VCaP (cell line): ENCODE data around the gene ZBTB16.

ENCODE experiments used
- H3K27ac ChIP-seq: fragments of 450-650 bp; 2 replicates; pipeline ENCODE4 v1.5.1; 2017
- TF ChIP-seq, protein P1 (sequence below): fragments of 450-650 bp; conservative IDR thresholded peaks from 2 replicates; pipeline ENCODE4 v1.5.1; 2017; ENCODE audit warnings: mild to moderate bottlenecking, moderate library complexity

Gene ZBTB16

DNA sequence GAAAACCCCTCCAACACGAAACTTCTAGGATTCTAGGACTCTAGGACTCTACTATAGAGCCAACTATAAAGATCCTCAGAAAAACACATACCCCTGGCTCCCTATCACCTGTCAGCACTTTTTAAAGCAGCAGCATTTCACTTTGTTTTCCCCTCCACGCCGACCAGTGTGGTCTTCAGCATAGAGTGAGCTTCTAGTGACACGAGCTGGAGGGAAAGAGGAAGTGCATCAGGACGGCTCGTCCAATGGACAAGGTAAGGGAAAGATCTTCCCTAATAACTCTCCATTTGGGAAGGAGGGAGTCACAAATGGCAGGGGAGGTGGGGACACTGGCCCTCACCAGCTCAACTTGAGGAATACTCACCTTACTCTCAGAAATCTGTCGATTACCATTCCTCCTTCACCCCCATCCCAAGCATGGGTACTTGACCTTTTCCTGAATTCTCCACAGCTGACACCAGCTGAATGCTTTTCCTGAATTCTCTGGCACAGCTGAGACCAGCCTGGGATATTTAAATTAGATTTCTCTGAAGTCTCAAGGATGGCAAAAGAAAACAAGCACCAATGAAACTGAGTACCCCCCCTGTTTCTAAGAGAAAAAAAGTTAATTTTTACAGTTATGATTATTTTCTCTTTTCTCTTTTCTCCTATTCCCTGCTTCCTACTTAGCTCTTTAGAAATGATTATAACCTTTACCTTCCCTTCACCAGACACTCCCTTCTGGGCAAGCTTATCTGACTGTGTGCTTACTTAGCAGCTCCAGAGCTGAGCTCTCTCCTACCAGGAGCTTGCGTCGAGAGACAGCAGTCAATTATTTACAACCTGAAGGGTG lies 203.4 kb downstream of the ZBTB16 start:
- TF ChIP-seq, protein P1, sequence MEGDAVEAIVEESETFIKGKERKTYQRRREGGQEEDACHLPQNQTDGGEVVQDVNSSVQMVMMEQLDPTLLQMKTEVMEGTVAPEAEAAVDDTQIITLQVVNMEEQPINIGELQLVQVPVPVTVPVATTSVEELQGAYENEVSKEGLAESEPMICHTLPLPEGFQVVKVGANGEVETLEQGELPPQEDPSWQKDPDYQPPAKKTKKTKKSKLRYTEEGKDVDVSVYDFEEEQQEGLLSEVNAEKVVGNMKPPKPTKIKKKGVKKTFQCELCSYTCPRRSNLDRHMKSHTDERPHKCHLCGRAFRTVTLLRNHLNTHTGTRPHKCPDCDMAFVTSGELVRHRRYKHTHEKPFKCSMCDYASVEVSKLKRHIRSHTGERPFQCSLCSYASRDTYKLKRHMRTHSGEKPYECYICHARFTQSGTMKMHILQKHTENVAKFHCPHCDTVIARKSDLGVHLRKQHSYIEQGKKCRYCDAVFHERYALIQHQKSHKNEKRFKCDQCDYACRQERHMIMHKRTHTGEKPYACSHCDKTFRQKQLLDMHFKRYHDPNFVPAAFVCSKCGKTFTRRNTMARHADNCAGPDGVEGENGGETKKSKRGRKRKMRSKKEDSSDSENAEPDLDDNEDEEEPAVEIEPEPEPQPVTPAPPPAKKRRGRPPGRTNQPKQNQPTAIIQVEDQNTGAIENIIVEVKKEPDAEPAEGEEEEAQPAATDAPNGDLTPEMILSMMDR, result peak; percentile 86
- no peak overlapping the region for H3K27ac ChIP-seq

DNA sequence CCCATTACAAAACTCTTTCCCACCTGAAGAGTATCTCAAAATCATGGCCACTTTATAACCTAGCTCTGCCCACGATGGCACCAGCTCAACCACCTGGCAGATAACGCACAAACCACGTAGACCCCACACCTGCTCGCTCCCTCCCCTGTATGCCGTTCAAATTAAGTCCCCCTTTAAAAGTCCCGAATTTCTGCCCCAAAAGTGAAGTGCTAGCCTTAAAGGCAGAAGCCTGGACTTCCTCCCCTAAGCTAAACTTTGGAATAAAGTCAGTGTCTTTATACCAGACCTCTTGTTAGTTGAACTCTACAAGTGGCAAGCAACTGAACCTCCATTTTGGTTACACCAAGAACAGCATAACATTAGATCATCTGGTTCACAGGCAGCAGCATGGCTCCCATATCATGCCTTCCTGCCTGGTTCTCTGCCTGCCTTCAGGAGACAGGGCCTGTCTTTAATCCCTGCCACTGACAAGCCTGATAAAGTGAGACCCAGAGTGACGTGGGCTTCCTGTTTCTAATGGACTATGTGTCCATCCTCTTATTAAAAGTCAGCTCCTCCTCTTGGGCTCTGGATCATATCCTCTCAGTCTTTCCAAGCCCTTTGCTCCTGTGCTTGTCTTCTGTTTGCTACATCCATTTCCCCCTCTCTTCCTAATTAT lies 204.1 kb downstream of the ZBTB16 start:
- TF ChIP-seq, protein P1, result no peak

DNA sequence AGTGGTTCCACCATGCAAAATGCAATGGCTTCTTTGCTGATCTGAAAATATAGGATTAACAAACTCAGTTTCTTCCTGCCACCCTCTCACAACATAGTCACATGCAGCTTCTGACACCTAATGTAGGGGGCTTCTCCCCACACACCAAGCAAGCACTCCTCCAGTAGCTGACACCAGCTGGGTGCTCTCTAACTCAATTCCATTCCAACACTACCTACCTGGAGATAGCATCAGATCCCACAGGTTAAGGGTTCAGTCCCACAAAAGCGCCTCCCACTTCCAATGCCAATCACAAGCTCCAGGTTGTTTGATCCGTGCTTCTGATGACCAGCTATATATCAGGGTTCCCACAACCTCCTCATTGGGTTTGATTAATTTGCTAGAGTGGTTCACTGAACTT lies 204.9 kb downstream of the ZBTB16 start:
- no peak overlapping the region for H3K27ac ChIP-seq
- TF ChIP-seq, protein P1, result no peak

More for the DNA sequence above, 204.1 kb downstream of the ZBTB16 start:
- H3K27ac ChIP-seq, result no peak overlapping the region

DNA sequence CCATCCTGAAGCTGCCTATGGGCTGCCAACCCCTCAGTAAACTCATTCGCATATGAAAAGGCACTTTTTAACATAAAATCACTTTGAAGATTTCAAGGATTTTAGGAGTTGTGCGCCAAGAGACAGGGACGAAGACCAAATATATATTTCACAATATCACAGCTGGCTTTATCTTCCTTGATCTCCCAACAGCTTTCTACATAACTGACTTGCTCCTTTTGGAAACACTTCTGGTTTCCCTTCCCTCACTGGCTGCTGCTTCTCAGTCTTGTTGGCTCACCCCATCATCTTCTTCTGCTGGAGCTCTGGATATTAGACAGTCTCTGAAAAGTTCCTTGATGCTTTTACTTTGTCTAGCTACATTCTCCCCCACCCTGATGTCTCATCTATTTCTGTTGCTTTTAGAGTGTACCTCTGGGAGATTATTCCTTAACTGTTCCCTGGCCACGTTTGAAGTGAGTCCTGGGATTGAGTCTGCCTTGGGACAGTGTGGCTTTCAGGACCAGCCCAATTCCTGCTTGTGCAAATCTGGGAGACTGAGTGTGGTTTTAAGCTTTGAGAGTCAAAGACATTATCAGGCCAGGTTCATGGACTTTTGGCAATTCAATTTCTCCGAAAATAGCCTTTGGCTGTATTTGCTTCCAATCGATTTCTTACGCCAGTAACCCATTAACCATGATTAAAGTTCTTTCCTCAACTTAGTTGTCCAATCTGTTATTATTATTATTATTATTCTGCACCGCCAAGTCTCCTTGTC lies 205.8 kb downstream of the ZBTB16 start:
- no peak overlapping the region for H3K27ac ChIP-seq
- TF ChIP-seq, protein P1, result no peak

DNA sequence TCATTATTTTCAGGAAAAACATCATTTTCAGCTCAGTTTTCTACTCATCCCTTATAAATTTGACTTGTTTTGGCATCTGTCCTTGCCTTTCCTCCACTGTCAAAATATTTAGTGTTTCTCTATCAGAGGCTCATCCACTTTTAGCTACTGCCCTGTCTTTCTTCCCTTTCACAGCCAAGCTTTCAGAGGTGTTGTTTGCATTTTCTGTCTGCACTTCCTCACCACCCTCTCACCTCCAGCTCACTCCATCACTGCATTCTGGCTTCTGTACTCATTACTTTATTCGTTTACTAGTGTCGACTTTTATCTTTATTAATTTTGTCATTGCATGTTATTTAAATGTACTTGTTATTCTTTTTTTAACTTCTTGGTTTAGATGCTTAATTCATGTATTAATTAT lies 210.0 kb downstream of the ZBTB16 start:
- TF ChIP-seq, protein P1, result no peak
- H3K27ac ChIP-seq, result no peak overlapping the region

DNA sequence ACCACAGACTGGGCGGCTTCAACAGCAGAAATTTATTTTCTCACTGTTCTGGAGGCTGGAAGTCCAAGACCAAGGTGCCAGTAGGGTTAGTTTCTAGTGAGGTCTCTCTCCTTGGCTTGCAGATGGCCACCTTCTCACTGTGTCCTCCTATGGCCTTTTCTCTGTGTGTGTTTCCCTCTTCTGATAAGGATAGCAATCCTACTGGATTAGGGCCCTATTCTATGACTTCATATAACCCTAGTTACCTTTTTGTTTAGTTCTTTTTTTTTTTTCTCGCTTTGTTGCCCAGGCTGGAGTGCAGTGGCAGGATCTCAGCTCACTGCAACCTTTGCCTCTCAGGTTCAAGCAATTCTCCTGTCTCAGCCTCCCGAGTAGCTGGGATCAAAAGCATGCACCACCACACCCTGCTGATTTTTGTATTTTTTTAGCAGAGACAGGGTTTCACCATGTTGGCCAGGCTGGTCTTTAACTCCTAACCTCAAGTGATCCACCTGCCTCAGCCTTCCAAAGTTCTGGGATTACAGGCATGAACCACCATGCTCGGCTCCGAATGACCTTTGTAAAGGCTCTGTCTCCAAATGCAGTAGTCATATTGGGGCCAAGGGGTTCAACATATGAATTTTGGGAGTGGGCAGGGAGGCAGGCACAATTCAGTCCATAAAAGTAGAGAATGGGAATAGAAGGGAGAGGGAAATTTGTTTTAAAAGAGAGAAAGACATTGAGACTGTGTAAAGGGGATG lies 211.2 kb downstream of the ZBTB16 start:
- TF ChIP-seq, protein P1, result no peak
- no peak overlapping the region for H3K27ac ChIP-seq
